ENCODE results near the gene RNPEPL1.

RNPEPL1 gene

DNA sequence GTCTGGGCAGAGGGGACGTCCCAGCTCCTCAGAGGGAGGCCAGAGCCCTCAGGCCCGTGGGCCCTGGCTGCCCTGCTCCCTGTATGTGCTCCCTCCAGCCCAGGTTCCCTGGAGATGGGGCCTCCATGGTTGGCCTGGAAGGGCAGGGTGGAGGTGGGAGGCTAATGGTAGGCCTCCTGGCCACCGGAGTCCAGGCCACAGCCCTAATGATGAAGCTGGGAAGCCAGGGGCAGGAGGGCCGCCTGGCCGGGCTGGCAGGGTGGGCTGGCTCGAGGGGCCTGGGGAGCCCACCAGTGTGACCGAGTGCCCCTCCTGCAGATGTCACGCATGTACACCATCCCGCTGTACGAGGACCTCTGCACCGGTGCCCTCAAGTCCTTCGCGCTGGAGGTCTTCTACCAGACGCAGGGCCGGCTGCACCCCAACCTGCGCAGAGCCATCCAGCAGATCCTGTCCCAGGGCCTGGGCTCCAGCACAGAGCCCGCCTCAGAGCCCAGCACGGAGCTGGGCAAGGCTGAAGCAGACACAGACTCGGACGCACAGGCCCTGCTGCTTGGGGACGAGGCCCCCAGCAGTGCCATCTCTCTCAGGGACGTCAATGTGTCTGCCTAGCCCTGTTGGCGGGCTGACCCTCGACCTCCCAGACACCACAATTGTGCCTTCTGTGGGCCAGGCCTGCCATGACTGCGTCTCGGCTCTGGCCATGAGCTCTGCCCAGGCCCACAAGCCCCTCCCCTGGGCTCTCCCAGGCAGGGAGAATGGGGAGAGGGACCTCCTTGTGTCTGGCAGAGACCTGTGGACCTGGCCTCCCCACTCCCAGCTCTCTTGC, 9.2 kb downstream of the RNPEPL1 start:
- DNase-seq (ENCODE audit: low spot score): no peak

DNA sequence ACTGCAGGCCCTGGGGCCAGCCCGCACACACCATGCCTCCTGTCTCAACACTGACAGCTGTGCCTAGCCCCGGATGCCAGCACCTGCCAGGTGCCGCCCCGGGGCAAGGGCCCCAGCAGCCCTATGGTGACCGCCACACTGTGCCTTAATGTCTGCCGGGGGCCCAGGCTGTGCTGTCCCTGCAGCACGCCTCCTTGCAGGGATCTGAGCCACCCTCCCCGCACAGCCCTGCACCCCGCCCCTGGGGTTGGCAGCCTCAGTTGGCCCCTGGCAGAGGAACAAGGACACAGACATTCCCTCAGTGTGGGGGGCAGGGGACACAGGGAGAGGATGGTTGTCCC, 9.8 kb downstream of the RNPEPL1 start:
- no peak for DNase-seq (ENCODE audit: low spot score)

DNA sequence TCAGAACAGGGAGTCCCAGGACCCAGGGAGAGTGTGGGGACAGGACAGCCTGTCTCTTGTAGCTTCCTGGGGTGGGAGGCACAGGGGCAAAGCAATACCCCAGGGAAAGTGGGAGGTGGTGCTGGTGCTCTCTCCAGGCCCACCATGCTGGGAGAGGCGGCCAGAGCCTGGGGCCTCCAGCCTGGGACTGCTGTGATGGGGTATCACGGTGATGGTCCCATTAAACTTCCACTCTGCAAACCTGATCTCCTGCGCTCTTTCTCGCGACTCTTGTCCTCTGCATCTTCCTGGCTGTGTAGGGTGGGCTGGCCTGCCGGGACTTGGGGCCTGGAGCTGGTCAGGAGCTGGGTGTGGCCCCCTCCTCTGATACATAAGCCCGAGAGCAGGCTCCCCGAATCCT, 10.2 kb downstream of the RNPEPL1 start:
- DNase-seq (ENCODE audit: low spot score): no peak

DNA sequence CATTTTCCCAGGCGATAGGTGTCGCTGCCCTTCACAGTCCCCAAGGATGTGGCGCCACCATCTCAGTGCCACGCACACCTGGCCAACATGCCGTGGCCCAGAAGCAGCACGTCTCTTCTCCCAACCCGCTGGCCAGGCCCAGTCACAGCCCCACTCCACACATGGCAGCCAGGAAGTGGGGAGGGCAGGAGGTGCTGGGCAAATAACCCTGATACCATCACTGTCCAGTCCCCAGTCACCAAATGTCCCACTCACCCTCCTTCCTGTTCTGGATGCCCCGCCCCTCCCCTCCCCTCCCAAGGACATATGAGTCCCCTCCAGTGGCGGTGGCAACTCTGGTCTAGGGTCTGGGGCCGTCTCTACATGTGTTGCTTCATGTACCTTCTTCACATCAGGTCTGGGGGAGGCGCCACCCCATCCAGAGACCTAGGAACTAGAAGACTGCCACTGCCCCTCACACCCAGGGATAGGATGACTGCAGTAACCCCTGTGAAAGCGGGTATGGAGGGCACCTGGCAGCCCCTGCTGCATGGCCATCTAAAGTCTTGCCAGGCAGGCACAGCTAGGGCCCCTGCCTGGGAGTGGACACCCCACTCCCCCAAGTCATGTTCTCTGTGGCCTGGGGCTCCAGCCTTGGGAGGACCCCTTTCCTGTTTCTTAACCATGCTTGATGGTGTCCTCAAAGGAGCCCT, 10.9 kb downstream of the RNPEPL1 start:
- no peak for DNase-seq (ENCODE audit: low spot score)

DNA sequence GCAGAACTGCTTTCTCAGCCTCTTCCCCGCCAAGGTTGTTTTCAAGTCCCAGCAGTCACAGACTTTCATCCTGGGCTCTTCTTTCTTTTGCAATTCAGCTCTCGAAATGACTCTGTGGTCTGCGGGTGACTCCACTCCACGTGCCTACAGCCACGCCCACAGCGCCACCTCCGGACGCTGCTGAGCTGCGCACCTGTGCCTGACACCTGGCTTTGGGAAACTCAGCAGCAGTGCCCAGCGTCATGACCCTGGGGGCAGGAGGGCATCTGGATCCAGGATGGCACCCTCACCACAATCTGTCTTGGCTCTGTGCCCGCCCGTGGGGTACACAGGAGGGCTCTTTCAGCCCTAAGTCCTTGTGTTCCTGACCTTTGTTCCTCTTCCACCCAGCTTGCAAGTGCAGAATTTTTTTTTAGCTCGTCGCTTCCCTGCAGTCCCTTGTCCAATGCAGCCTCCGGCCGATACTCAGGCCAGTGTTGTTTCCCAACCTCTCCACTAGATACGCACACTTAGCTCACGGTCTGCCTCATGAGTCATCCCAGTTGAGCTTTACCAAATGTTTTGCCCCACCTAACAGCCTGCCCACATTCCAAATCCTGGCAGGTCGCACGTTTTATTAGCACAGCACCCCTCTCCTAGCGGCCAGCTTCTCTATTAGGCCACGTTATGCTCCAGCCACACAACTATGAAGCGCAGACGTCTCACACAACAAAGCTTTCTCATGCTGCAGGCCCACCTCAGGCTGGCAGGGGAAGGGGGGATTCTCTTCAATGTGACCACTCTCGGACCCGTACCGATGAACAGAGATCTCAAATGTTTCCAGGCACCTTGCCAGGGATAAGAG, 11.7 kb downstream of the RNPEPL1 start:
- peak; percentile 81 for DNase-seq (ENCODE audit: low spot score)

DNA sequence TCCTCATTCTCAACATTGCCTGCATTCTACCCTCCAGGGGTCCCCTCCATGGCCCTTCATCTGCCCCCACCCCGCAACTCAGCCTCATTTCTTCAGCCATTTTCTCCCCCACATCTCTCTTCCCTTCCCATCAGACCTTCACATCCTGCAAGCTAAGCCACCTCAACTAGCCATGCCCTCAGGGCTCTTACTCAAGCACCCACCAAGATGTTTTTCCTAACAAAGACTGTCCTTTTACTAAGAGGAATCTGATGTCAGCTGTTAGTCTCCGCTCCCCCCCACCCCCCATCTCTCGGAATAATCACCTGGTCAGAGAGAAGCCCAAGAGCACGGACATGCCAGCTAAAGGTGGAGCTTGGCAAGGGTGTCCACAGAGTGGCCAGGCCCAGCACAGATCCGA, 13.5 kb downstream of the RNPEPL1 start:
- no peak for DNase-seq (ENCODE audit: low spot score)

DNA sequence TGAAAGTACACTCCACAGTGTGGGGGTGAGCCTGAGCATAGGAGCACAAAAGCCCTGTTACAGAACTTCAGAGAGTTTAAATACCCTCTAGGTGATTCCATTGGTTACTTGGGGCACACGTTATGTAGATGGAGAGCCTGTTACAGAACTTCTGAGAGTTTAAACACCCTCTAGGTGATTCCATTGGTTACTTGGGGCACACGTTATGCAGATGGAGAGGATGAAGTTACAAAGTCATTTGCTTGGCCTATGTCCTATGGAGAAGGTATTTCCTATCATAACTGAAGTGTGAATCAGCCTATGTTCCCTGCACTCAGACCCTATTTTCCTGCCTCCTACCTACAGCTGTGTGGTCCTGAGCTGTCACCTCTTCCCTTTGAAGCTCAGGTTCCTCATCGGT, 14.5 kb downstream of the RNPEPL1 start:
- DNase-seq (ENCODE audit: low spot score): no peak

DNA sequence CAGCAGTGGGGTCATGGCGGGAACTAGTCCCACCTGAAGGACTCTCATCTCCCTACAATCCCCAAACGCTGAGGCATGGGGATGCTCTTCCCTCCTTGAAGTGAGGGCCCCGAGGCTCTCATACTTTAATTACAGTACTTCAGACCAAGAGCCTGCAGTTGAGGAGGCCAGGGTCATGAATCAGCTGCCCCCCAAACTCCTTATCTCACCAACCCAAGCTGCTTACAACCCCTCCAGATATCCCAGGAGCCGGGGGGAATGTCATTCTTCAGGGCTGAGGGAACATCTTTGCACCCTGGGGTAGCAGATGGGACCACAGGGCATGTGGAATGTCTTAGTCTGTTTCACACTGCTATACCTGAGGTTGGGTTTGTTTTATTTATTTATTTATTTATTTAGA, 15.5 kb downstream of the RNPEPL1 start:
- DNase-seq (ENCODE audit: low spot score): no peak

DNA sequence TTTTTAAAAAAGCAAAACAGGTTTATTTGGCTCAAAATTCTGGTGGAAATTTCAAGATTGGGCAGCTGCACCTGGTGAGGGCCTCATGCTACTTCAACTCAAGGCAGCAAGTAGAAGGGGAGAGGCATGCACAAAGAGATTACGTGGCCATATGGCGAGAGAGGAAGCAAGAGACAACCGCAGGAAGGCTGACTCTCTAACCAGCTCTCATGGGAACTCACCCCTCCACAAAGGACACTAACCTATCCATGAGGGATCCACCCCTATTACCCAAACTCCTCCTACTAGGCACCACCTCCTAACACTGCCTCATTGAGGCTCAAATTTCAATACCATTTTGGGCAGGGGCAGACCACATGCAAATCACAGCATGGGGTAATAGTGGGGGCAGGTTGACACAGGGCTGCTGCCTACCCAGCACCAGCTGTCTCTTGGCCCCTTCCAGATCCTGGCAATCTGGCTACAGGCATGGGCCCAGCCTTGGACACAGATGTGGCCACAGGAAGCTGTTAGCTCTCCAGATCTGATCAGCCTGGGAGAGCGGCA, 16.3 kb downstream of the RNPEPL1 start:
- DNase-seq (ENCODE audit: low spot score): no peak

DNA sequence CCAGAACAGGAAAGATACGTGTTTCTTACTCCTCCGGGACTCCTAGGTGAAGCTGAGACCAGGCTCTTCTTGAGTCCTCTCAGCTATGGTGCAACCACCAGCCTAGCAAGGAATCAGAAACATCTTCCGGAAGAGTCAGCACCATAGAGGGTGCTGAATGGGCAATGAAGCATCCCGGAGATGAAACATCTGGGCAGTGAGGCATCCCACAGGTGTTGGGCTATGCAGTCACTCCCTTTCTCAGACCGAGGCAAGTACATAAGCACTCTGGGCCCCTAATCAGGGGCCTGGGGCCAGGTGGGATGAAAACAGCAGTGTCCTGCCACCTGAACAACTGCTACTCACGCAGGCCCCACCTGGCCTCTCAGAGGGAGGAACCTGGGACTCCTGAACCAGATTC, 16.8 kb downstream of the RNPEPL1 start:
- DNase-seq (ENCODE audit: low spot score): no peak

DNA sequence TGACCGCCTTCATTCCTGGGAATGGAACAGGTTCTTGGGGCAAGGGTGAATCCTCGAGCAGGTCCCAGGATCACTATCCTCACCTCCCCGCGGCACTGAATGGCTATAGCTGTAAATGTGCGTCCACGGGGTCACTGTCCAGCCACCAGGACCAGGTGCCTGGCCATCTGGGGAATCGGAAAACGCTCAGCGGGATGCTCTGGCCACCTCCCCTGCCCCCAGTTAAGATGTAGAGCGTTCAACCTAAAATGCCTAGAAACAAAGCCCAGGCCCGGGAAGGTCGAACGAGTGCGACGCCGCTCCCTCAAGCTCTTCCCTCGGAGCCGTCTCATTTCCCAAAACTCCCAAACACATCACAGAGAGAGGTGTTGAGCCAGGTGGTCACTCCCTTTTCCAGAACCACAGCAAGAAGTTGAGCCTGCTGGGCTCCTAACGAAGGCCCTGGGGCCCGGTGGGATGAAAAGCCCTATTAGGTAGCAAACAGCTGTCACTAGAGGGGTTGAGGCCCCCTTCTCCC, 17.5 kb downstream of the RNPEPL1 start:
- no peak for DNase-seq (ENCODE audit: low spot score)

DNA sequence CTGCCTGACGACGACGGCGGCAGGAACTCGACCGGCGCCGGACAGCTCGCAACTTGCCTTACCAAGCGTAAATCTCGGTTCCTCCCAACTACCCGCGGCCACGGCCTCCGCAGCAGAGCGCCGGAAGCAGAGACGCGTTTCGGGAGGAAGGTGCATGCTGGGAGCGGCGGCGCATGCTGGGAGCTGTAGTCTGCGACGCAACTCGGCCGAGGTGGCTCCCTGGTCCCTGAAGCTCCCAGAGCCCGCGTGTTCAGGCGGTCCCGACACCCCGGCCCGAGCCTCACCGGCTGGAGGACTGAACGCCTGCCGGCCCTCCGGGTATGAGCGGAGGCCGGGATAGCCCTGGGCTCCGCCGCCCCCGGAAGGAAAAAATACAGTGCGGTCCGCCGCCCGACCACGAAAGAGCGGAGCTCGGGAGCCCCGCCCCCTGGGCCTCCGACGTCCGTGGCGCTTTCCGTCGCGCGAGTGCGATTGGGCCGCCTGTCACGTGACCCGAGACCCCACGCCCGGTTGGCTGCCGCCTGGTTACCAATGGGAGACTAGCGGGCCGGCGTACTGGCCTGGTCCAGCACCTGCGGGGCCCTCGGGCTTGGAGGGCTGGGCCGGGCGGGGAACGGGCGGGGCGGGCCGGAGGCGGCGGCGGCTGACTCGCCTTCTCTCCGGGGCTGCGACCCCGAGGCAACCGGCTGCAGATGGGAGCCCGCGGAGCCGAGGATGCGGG, 18.1 kb downstream of the RNPEPL1 start, which contains the start of gene CAPN10:
Gene CAPN10 (plus strand): TSS at position 537 of the 721 bp plus-strand sequence. CDS start 178 bp downstream, at position 715.
- DNase-seq (ENCODE audit: low spot score): peak; percentile 95

DNA sequence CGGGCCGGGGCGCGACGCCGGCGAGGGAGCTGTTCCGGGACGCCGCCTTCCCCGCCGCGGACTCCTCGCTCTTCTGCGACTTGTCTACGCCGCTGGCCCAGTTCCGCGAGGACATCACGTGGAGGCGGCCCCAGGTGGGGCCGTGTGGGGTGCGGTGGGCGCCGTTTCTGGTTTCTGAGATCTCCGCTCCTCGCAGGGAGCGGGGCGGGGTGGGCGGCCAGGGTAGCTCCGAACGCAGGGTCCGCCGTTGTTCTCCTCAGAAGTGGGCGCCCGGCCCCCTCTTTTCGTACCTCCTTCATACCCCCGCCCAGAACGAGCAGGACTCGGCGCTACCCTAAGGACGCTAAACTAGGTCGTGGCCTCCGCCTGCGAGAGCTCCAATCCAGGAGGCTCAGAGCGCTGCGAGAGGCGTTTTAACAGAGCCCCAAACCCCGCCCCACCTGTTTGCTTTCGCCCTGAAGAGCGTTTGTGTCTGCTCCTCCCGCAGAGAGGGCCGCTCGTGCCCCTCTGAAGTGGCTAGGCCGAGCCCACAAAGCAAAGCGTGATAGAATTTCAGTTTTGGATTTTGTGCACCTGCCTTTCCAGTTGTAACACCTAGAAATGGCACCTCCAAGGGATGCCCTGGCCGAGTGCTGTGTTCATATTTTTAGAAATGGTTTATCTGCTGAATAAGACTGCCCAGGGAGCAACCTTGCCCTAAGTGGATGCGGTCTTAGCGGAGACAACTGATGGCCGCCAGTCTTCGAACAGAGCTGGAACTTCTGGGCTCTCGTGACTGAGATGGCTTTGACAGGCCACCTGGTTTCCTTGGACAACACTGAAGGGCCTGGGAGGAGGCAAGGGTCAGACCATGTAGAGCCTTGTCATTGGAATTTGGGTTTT, 18.9 kb downstream of the RNPEPL1 start:
- DNase-seq (ENCODE audit: low spot score): peak; percentile 40

DNA sequence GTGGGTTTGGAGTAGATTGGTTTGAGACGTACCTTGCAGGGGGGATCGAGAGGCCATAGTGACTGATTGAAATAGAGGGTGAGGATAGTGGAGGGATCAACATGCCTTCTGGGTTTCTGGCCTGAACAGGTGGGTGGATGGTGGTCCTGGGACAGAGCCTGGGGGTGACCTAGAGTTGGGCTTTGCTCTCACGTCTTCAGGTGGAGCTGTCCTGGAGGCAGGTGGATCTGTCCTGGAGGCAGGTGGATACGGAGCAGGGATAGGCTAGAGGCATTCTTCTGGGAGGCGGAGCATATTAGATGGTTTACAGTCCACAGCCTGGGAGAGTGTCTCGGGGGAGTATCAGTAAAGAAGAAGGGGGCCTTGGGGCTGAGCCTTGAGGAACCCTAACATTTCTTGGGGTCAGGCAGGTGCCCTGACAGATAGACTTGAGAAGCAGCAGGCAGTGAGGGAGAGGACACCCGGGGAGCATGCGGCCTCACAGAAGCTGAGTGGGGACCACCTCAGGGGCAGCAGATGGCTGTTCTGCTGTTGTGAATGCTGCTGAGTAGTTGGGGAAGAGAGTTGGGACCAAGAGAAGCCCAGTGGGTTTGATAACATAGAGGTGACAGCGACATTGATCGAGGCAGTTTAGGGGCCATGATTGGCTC, 19.8 kb downstream of the RNPEPL1 start:
- DNase-seq (ENCODE audit: low spot score): no peak

DNA sequence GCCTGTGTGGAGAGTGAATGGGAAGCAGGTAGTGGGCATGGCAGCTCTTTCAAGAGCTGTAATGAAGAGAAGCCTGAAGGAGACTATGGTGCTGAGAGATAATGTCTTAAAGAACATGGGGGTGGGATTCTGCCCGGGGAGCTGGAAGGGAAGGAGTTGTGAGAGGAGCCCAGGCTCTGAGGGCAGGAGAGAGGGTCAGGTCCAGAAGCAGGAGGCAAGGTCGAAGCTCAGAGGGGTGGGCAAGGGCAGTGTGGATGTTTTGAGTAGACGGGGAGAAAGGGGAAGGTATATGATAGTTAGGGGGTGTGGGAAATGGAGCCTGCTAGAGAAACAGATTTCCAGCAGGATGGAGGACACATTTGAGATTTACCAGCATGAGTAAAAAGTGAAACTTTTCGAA, 20.4 kb downstream of the RNPEPL1 start:
- DNase-seq (ENCODE audit: low spot score): no peak

DNA sequence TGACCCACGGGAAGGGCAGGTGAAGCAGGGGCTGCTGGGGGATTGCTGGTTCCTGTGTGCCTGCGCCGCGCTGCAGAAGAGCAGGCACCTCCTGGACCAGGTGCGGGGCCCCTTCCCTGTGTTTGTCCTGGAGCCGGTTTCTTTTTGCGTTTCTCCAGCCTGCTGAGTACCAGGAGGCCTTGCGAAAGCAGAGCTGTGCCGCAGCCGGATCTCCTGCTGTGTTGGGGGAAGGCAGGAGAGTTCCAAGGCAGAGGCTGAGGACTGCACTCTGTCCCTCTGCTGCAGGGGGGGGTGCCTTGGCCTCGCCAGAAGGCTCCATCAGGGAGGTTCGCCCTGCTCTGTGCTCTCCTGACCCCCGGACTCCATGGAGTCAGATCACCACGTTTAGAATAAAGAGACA, 21.1 kb downstream of the RNPEPL1 start:
- no peak for DNase-seq (ENCODE audit: low spot score)

DNA sequence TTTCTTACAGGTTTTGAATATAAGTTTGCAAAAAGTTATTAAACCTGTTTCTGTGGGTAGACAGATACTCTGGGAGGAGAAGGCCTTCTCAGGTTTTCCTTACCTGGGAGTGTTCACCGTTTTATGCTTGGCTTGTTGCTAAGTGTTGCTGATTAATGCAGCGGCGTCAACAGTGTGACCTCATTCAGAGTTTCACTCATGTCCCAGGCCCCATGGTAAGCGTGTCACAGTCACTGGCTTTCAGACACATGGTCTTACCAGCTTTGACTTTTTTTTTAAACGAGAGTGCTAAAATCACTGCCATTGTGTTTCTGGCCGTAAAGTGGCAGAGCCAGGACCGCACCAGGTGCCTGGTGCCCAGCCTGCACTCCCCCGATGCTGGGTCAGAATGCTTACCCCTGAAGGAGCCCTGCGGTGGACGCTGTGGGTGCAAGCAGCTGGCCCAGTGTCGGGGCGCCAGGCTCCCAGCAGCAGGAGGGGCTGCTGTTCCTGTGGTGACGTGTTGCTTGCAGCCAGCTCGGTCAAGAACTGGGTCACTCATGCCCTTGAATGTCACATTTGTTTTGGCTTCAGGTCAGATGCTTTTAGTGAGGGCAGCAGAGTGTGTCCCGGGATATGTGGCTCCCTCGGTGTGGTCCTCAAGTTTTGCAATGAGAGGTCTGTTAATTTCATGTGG, 21.7 kb downstream of the RNPEPL1 start:
- no peak for DNase-seq (ENCODE audit: low spot score)

DNA sequence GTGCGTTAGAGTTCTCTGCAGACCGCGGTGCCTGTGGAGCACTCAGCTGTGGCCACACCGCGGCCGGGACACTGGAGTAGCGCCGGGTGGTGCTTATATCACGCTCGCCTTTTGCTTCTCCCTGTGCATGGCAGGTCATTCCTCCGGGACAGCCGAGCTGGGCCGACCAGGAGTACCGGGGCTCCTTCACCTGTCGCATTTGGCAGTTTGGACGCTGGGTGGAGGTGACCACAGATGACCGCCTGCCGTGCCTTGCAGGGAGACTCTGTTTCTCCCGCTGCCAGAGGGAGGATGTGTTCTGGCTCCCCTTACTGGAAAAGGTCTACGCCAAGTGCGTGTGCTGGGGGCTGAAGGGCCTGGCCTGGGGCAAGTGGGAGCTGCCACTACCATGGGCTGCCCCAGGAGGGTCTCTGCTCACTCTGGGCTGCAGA, 22.4 kb downstream of the RNPEPL1 start:
- DNase-seq (ENCODE audit: low spot score): no peak

DNA sequence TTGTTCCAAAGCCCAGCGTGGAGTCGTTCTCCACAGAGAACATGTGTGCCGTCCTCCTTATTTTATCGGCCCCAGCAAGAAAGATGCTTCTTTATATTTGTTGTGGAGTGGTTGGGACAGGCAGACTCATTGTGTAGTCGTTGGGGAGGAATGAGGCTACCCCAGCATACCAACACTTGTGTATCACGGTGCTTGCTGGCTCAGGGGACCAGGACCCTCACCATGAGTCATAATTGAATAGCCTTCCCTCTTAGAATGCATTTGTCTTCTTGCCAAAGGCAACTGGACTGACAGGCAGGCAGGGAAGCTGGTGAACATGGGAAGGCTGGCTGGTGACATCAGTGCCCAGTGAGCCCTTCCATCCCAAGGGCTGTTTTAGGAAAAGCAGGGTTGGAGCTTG, 22.9 kb downstream of the RNPEPL1 start:
- DNase-seq (ENCODE audit: low spot score): no peak

Data from CD4-positive, alpha-beta T cell treated with Interleukin-6 at 100 ng/mL for 8 hours (primary cell).